Measurements from ENCODE around the gene CNTFR.

Gene CNTFR

DNA sequence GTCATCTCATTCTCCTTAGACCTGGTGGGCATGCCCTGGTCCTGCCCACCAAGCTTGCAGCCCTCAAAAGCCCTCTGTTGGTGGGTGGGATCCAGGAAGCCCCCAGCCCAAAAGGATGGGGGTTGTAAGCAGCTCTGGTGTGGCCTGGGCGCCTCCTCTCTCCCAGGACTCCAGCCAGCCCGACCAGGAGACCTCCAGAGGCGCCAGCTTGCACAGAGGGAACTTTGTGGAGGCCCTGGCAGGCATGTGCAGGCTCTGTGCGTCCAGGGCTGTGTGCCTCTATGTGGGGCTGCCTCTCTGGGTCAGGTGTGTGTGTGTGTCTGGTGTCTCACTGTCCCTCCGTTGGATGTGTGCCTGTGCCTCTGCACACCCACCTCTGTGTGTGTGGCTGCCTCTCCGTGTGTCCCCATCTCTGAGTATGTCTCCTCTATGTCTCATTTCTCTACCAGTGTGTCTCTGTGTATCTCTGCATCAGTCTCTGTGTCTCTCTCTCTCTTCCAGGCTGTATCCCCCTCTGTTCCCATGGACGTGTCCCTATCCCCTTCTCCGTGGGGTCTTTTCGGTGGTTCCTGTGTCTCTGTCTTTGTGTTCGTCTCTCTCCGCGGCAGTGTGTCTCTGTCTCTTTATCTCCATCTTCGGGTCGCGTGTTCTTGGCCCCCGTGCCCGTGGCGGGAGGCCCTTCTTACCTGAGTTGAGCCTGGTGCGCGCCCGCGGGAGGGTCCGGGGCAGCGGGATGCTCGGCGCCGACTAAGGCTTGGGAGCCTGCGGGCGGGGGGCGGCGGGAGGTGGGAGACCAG lies 67.2 kb downstream of the CNTFR start:
- DNase-seq: no peak

DNA sequence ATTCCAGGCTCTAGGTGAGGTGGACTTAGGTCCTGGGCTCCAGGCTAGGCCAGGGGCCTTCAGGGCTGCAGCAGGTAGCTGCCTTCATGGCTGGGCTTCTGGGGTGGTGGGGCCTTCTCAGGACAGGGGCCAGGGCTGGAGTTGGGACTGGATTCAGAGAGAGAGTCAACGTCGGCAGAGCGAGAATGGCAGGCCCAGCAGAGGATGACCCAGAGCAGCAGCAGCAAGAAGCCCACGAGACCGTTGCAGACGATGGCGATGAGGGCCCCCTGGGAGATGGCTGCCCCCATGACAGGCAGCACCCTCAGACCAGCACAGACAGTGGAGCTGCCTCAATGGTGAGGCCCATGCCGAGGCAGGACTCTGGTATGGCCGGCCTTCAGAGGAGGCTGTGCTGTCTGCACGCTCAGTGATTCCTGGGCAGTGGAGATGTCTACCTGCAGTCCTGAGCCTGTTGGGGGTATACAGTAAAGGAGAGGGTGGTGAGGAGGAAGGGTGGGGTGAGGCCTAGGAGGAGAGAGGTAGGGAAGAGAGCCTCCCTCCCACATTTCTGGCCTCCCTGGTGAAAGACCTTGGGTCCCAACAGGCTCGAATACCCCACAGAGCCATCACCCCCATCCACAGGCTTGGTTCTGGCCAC lies 68.0 kb downstream of the CNTFR start:
- DNase-seq: no peak

DNA sequence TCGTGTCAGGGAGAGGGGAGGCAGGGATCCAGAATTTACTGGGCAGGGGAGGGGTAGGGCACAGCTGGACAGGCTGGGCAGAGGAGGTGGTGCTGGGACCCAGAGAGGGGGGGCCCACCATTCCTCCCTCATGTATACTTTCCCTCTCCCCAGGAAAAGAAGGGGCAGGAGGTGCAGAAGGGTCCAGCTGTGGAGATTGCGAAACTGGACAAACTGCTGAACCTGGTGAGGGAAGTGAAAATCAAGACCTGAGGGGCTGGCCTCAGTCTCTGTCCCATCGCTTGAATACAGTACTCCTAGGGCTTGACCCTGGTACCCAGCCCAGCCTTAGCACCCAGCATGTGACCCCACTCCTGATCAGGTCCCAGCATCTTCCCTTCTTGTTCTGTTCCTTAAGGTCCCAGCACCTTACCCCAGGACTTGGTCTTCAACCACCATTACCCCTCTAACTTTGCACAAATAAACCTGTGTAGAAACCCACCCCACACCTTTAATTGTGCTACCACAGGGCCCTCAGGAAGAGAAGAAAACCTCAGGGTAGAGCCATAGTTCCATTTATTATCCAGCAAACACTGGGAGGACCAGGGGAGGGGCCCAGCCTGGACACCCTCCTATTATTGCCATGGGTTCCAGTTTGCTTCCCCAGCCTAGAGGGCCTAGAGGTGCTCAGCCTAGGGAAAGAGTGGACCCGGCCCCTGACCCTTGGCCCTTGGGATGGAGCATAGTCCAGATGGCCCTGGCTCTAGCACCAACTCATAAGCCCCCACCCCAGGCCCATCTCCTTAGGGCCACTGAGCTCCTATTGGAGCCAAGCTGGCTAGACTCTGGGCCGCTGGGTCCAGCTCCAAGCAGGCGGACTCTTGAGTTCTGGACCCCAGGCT lies 68.8 kb downstream of the CNTFR start:
- no peak for DNase-seq

DNA sequence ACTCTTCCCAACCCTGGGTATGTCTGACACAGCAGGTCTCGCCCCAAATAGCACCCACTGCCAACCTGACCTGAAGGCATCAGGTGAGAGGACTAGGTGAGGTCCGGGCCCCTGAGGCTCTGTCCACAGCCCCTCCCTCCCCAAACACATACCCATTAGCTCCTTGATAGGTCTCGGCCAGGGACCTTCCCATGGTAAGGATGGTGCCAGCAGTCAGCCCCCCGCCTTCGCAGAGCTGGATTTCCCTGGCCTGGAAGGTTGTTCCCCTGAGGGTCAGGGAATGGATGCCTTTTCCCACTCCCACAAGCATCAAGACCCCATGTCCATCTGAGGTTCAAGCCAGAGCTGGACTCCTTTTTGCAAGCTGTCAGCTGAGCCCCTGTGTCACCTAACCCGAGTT lies 69.4 kb downstream of the CNTFR start:
- DNase-seq: no peak

DNA sequence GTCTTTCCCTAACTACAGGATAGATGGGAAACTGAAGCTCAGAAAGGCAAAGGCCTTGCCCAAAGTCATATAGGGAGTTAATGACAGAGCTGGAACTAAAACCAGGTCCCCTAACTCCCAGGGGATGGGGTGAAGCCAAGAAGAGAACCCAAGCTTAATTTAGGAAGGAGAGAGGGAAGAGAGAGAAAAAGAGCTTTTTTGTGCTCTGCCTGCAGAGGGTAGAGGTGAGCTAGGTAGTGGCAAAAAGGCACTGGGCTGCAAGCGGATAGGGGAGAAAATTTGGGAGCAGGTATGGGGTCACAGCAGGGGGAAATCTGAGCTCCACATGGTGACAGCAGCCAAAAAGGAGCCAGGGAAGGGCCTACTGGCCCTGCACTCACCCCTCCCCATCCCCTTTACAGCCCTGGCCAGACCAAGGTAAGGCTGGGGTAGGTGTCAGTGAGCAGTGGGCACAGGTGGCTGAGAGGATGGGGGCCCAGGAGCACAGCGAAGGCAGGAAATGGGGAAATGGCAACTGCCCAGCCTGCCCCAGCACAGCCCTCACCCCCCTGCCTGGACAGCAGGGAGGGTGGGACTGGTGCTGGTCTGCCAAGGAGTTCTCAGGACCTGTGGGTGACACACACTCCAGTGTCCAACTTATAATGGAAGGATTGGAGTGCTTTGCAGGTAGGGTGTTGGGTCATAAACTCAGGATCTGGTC lies 70.1 kb downstream of the CNTFR start:
- no peak for DNase-seq

DNA sequence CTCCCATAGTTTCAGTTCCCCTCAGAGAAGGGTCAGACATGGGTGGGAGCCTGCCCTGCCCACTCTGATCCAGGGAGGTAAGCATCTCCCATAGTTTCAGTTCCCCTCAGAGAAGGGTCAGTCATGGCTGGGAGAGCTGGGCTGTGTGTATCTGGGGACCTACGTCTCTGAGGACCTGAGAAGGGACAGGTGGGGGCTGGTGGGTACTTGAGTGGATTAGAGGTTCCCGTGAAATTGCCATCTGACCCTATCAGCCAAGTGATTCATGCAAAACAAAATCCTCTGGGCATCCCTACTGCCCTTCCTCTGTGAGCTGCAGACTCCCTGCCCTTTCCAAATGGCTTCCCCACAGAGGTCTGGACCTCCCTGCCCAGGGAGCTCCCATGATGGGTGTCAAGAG lies 70.6 kb downstream of the CNTFR start:
- no peak for DNase-seq

DNA sequence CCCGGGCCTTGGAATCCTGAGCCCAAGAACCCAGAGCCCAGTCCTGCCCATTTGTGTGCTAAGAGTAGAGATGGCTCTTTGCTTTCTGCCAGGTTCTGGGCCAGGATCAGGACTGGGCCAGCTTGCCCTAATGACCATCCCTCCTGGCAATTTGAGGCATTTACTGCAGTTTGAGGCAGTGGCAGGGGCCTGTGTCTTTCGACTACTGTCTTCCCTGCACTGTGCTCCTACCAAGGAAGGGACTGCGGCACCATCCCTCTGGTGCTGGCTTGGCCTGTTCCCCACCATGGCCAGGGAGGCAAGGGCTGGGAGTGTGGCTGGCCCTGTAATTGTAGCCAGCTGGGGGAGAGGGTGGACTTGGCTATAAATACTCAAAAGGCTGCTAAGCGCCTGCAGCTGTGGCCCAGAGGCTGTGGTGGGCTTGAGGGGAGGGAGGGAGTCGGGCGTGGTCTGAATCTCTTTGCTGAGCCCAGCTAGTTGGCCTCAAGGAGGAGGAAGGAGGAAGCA lies 71.4 kb downstream of the CNTFR start:
- no peak for DNase-seq

DNA sequence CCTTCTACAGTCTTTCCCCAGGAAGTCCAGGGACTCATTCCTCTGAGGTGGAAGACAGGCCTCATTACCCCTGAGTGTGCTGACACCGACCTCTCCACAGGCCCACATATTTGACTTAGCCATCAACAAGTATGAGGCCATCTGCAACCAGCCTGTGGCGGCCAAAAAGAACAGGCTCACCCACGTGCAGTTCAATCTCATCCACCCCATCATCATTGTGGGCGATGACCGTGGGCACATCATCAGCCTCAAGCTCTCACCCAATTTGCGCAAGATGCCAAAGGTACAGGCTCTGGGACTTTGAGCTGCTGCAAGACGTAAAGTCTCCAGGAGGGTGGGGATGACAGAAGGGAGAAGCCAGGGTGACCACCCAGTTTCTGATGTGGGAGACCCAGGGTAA lies 72.3 kb downstream of the CNTFR start:
- DNase-seq: no peak

DNA sequence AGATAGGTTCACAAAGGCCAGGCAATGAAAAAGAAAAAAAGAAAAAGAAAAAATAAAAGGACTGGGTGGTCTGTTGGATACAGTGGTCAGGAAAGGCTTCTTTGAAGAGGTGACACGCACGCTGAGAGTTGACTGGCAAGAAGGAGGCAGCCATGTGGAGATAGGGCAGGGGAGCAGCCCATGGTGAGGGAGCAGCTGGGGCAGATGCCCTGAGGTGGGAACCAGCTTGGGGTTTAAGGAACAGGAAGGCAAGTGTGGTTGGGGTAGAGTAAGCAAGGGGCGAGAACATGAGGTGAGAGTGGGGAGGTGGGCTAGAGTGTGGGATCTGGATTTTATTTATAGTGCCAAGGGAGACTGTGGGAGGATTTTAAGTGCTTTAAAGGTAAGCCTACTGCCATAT lies 73.6 kb downstream of the CNTFR start:
- no peak for DNase-seq

DNA sequence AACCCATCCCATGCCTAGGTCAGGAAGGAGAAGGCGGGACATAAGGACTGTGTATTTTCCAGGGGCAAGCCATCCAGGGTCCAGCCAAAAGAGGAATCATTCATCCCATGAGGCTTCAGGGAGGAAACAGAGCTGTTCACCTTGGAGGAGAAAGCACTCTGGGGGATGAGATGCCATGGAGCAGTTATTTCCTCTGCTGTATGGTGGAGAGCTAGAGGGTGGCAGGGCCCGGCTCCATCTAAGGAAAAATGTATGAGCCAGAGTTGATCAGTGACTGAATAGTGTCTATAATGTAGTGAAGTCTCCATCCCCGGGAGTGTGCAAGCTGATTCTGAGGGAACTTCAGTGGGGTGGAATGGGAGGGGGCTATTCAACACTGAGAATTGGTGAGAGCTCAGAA lies 74.7 kb downstream of the CNTFR start:
- DNase-seq: no peak

DNA sequence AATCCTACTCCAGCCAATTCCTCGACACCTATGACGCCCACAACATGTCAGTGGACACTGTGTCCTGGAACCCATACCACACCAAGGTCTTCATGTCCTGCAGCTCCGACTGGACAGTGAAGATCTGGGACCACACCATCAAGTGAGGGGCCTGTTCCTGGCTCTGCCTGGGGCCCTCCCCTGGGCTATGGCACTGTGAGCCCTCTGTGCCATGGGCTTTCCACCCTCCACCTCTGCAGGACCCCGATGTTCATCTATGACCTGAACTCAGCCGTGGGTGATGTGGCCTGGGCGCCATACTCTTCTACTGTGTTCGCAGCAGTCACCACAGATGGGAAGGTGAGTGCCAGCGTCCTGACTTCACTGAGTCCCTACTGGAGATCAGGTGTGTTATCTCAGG lies 75.1 kb downstream of the CNTFR start:
- DNase-seq: no peak

DNA sequence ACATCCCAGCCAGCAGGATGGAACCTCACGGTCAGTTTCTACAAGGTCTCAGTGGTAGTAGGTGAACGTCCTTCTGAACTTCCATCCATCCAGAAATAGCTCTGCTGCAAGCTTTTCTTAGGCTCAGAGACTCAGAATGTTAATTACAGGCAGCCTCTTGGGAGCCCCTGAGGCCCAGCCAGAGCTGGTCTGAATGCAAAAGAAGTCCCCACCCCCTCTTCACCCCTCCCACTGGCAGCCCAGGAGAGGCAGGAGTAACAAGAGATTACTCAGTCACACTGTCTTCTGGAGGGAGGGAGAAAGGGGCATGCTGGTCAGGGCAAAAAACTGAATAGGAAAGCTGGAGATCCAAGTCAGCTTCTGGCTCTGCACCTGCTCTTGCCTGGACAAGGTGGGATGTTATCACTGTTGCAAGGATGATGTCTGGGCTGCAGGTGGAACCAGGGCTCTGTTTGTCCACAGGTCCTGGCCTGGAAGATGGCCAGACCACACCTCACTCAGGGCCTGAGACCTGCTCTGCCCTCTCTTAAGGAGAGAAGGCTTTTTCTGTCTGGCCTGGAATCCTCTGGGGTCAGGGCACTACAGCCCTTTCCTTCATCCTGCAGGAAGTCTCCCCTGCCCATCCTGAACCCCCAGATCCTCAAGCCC lies 75.8 kb downstream of the CNTFR start:
- DNase-seq: no peak

DNA sequence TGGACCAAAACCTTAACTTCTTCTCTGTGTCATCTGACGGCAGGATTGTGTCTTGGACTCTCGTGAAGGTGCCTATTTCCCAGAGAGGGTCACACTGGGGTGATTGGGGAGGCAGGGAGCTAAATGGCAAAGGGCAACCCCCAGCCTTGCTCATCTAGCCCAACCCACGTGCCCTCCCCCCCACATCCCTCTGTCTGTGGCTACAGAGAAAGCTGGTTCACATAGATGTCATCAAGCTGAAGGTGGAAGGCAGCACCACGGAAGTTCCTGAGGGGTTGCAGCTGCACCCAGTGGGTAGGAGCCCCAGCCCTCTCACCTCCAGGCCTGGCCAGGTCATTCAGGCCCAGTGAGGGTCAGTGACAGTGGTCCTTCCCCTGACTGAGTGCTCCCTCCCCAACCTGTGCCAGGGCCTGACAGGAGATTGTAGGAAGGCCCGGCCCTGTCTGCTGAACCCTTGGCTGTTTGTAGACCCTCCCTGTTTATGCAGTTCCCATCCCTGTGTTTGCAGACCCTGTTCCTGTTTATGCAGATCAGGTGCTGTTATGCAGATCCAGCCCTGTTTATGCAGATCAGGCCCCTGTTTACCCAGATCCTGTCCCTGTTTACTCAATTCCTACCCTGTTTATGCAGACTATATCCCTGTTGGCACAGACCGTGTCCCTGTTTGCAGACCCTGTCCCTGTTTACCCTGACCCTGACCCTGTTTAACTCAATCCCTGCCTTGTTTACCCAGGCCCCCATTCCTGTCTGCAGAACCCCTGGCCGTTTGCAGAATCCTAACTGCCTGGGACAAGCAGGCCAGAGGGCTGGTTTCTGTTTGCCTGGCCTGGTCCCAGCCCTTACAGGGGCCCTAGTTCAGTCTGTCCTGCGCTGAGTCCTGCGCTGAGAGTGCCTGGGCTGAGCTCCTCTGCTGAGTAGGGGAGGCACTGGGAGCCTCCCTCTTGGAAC lies 77.1 kb downstream of the CNTFR start:
- no peak for DNase-seq

DNA sequence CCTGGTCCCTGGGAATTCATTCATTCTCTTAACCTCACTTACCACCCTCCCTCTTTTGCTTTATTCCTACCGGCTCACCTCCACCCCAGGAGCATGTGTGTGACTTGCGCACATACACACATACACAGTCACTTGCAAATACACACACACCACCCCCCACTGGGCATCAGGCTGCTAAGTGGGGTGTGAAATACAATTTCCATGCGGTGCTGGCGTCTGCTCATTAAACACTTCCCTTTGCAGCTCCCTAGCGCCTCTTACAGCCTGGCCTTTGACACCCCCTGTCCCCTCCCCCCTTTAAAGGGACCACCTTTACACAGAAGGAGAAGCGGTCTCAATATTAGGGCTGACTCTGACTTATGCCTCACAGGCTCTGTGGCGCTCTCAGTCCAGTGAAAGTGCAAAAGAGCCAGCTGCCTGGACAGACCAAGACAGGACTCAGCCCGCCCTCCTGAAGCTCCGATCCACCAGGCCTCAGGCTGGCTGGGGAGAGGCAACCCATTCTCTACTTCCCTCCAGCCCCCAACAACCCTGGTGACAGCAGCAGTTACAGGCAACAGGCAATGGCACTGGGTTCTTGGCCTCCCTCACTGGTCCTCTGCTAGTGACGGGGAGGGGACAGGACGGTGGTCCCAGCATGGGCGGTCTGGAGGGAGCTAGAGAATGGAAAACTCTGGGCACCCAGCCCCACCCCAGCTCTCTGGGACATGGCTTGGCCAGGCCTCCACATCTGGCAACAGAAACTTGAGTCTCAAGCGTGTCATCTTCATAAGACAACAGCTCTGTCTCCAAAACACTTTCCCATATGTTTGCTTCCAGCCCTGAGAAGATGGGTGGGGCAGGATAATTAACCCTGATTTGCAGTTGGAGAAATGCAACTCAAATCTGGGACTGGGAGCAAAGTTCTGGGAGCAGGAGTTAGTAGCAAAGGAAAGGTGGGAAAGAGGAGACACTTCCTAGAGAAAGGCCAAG lies 78.7 kb downstream of the CNTFR start:
- no peak for DNase-seq

DNA sequence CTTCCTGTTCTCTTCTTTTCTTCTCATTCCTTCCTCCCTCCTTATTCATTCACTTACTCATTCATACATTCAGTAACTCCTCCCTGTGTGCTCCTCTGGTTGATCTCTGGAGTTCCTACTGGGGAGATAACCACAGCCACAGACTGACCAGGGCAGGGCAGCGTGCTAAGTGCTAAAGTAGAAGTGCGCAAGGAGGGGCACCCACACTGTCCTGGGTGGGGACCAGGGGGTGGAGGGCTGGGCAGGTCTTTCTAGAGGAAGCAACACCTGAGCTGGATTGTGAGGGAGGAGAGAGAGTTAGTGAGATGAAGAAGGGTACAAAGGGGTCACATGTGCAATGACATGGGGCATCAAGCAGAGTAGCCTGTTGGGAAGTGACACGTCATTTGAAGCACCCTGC lies 80.6 kb downstream of the CNTFR start:
- no peak for DNase-seq

DNA sequence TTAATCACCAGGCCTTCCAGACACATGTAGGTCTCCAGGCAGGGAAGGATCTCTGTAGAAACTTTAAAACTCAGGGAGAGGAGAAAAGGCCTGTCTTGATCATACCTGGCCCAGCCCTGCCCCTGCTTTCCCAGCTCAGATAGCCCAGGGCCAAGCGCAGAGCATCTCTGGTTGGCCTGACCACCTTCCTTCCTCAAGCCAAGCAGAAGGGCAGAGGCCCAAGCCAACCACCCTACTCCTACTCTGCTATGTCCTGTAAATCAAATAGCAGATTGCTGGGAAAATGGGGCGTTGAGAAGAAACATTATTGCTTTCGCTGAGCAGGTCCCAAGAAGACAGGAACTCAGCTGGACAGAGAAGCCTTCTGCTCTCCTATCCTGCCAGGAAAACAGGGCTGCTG lies 81.1 kb downstream of the CNTFR start:
- no peak for DNase-seq

DNA sequence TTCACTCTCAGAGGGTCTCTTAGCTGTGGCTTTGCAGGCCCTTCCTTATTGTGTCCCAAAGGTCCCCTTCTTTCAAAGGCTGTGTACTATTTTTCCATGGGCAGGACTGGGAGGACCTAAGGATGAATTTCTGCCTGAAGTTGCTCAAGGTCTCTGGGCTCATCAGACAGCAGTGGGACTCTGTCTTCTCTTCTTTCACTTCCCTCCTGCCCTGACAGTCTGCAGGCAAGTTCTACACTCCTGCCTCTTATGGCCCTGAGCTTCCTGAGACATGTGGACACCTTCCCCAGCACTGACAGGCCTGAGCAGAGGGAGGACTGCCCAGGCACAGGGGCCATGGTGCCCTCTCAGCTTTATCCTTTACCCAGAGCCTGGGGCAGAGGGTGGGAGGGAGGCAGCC lies 81.6 kb downstream of the CNTFR start:
- DNase-seq: no peak

DNA sequence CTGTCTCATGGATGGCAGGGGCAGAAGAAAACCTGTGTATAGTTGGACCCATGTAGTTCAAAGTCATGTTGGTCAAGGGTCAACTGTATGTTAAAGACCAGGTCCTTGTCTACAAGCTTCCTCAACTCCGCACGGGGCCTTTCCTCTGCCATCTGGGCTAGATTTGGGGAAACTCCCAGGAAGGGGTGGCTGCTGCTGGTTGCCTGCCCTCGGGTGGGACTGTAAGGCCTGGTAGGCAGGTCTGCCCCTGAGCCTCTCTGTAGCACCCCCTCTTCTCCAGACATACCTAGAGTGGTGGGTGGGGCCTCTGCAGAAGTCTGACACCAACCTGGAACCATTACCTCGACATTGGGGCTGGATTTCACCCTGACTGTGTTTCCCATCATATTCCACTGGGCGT lies 82.0 kb downstream of the CNTFR start:
- DNase-seq: no peak

DNA sequence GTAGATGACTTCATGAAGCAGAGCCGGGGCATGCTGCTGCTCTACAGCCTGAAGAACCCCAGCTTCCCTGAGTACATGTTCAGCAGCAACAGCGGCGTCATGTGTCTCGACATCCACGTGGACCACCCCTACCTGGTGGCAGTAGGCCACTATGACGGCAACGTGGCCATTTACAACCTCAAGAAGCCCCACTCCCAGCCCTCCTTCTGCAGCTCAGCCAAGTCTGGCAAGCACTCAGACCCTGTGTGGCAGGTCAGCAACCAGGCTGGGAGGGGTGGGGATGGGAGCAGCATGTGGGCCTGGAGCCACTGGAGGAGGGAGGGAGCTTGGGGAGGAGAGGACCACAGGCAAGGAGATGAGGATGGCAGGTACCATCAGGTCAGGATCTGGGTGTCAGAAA lies 82.9 kb downstream of the CNTFR start:
- DNase-seq: no peak

Data from HCEC 1CT (cell line).